IPS DF 4.7 (cell line): ENCODE data around the gene DLGAP4.

Experiments used
- DNase-seq: peaks from one replicate; pipeline ENCODE4 v3.0.0-alpha.2; 2013; ENCODE audit warnings: low spot score; ENCODE audit errors: extremely low read depth

The DLGAP4 gene

DNA sequence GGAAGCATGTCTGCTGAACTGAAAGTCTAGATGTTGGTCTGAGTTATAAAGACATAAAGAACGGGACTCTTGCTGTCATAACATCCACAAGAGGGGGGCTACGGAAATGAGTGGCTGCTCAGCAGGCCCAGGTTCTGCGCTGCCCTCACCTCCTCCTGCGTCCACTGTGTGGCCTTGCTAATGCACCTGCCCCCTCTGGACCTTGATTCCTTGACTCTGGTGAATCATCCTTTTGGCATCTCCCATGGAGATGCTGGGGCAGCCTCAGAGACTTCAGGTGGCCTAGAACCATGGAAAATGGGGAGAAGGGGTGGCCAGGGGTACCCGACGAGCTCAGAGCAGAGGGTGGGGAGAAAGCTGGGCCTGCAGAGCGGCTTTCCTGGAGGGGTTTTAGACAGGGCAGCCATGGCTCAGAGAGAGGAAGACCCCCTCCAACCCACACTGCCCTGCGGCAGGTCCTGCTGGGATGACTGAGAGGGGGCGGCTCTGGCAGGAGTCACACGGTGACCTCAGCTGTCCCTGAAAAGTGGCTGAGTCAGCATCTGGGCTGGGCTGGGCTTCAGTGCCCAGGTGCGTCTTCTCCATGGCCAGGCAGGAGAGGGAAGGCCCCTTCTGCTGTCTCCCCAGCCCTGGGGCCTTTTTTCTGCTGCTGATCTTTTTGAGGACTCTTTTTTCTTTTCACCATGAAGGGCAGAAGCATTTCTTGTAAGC is 46.9 kb downstream of the DLGAP4 start:
- no peak for DNase-seq

DNA sequence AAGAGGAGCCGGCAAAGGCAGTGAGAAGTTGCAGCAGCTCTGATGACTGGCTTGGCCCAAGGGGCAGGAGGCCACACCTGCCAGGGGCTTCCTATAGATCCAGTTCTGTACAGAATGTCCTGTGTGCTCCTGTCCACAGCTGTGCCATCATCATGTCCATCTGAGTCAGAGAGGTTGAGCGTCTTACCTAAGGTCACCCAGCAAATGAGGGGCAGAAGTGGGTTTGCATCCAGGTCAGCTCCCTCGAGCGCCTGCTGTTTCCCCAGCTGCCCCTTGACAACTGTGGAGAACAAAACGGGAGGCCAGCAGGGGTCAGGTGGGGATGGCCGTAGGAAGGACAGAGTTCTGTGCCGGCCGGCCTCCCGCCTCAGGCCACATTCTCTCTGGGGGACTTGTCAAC is 47.6 kb downstream of the DLGAP4 start:
- DNase-seq: no peak

DNA sequence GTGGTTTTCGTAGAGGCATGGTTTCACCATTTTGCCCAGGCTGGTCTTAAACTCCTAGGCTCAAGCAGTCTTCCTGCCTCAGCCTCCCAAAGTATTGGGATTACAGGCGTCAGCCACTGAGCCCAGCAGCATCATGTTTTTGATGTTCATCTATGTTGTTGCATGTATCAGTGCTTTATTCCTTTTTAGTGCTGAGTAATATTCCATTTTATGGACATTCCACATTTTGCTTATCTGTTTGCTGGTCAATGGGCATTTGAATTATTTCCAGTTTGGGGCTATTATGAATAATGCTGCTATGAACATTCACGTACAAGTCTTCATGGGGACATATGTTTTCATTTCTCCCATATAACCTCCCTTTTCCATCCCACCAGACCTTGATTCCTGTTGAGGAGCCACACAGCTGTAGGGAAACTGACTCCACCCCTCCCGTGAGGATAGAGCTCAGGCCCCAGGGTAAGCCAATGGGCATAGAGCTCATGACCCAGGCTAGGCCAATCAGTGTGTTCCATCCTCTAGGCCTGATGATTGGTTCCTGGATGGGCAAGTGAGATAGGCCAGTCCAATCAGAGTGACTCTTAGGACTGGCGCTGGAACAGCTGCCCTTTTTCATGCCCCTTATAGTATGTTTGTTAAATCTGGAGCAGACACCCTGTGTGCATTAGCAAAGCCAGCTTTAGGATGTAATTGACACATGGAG is 49.5 kb downstream of the DLGAP4 start:
- DNase-seq: no peak

DNA sequence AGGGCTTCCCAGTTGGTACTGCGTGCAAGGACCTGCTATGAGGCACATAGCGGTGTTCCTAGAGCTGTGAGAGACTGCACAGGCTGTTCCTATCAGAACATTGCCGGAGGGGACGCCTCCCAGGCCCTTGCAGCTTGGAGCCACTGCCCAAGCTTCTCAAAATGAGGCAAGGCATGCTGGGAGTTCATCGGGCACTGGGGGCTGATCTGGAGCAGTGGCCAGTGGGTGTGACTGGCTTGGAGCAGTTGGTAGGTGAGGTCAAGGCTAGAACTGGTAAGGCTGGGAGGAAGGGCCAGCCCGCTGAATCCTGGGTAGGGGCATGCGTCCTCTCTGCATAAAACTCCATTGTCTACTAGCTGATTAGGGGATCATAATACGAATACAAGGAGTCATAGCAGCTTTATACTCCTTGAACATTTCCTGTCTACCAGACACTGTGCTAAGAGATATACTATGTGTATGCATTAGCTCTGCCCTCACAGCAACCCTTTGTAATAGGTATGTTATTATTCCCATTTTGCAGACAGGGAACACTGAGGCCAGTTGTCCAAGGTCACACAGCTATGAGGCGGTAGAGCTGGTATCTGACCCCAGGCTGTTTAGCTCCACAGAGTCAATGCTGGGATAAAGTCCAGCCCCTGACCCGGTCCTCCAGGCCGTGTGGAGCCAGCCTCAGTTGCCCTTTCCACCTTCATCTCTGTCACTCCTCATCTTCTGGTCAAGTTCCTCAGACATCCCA is 53.7 kb downstream of the DLGAP4 start:
- DNase-seq: no peak

DNA sequence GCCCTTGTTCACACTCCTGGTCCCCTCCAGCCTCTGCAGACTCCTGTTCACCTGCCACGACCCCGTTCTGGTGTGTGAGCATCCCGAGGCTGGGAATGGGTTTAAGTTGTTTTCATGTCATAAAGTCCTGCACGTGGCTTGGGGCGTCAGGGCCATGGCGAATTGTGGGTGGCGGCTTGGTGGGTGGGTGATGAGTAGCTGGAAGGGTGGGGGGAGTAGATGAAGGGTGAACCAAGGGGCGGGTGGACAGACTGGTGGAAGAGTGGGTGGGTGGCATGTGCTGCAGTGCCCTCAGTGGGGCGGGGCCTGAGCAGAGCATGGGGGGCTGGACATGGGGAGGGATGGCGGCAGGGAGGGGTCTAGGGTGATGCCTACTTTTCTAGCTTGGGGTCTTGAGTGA is 54.3 kb downstream of the DLGAP4 start:
- no peak for DNase-seq

DNA sequence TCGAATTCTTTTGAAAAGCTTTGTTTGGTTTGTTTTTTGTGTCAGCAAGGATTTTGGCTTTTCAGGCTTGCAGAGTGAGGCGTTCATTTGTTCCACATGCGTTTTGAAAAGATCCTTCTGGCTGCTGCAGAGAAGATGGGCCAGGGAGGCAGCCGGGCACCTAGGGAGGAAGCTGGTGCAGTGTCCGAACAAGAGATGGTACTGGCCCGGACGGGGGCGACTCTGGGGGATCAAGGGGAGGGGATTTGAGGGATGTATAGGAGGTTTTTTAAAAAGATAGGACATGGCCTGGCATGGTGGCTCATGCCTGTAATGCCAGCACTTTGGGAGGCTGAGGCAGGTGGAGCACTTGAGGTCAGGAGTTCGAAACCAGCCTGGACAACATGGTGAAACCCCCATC is 55.3 kb downstream of the DLGAP4 start:
- no peak for DNase-seq

DNA sequence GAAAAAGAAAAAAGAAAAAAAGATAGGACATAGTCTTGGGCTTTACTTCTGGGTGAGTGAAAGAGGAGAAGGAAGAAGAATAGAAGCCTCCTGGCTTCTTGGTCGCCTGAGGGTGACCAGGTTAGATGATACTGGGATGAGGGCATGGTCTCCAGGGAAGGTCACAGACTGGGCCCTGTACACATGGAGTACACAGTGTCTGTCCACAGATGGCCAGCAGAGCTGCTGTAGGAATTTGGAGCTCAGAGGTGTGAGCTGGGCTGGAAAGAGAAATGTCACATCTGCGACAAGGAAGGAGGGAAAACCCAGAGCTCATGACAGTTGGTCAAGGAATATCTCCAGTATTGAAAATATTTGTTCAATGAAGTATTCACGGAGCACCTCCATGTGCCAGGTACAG is 56.1 kb downstream of the DLGAP4 start:
- DNase-seq: no peak

DNA sequence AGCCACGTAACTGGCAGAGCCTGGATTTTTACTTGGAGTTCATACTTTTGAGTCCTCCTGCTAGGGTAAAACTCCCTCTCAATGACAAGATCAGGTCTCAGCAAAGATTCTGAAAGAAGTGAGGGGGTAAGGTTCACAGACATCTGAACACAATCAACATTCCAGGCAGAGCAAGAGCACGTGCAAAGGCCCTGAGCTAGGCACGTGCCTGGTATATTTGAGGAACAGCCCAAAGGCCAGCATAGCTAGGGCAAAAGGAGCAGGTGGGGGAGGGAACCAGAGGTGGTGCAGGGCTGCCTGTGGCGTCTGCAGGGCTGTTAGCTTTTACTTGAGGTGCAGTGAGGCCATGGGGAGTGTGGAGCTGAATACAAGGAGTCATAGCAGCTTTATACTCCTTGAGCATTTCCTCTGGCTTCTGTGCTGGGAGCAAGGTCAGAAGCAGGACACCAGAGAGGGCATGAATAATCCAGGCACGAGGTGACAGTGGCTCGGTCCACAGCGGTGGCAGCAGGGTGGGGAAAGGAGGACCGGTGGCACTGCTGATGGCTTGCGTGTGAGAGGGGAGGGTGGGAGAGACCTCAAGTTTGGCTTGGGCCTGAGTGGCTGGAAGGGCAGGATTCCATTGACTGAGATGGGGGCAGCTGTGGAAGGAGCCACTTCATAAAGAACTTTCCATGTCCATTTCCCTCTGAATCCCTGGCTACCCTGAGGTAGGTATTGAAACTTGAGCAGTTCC is 57.0 kb downstream of the DLGAP4 start:
- DNase-seq: no peak

DNA sequence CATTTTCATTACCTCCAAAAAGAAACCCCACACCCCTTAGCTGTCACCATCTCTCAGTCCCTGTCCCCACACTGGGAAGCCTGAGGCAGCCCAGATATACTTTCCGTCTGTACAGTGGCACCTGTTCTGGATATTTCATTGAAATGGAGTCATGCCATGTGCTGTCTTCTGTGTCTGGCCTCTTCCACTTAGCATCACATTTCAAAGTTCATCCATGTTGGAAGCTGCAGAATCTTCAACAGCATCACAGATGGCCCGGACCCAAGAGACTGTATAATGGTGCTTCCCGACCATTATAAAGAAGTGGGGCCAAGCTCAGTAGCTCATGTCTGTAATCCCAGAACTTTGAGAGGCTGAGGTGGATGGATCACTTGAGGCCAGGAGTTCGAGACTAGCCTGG is 58.4 kb downstream of the DLGAP4 start:
- no peak for DNase-seq

DNA sequence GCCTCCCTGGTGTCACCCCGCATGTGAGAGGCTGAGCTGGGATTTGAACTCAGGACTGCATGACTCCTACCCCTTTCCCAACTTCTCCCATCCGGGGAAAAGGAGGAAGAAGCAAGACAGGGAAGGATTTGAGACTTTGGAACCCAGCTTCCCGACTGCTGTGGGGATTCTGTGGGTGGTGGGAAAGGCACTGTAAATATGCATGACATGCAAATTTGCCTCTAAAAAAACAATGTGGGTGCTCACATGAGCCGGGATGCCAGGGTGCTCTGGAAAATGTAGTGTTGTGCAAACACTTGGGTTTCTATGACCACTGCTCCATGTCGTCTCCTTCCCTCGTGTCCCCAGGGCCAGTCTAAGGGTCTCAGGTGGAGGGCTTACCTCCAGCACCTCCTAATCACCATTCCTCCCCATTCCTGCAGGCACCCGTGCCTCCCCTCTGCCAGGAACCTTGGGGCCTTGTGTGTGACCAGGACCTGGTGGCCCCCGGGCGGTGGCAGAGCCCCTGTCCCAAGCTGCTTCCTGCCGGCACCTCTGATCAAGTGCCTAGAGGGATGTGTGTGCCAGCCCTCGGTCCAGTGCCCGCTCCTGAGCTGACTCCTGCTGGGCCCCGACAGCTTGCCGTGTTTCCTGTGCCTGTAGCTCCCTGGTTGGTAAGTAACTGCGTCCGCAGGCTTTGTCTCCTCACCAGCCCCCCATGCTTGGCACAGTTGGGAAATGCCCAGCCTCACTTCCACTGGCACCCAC is 60.7 kb downstream of the DLGAP4 start:
- DNase-seq: no peak

DNA sequence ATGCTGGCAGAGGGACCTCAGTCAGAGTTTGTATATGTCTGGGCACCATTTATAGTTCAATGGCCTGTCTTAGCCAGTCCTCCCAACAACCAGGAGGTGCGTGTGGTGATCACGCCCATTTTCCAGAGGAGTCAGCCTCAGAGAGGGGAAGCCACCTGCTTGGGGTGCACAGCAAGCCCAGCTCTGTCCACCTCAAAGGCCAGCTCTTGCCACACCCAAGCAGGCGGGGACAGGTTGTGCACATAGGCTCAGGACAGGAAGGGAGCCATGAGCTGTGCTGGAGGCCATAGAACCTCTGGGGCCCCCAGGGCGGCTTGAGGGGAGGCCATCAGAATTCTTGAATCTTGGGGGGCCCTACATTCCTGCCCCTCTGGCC is 61.2 kb downstream of the DLGAP4 start:
- no peak for DNase-seq

DNA sequence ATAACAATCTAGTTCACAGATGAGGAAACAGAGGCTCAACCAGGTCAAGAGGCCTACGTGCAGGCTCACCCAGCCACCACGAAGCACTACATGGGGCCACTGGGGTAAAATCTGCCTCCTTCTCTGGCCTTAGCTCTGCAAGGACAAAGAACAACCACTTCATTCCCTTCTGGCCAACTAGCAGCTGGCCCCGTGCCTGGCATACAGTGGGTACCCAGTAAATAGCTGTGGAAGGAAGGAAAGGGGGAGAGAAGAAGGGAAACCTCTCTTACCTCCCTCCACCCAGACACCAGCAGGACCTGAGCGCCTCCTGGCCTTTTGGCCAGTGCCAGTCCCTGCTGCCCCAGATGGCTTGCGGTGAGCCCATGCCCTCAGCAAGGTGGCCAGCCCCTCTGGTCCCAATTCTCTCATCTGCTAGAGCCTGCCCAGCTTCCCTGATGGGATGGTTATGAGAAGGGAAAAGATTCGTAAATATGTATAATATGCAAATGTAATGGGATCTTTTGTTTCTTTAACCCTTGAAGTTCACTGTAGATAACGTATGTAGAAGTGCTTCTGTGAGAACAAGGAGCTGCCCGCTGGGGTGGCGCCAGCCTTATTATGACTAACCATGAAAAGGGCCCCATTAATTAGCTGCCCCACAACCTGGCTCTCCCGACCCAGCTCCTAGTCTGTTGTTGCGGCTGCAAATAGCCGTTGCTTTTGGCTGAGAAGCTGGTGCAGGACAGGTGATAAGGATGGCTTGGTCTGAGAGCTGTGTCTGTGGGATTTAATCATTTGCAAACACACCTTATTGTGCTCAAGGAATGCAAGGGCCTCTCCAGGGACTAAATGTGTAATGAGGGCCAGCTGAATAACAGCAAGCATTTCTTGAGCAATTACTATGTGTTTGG is 62.0 kb downstream of the DLGAP4 start:
- no peak for DNase-seq

DNA sequence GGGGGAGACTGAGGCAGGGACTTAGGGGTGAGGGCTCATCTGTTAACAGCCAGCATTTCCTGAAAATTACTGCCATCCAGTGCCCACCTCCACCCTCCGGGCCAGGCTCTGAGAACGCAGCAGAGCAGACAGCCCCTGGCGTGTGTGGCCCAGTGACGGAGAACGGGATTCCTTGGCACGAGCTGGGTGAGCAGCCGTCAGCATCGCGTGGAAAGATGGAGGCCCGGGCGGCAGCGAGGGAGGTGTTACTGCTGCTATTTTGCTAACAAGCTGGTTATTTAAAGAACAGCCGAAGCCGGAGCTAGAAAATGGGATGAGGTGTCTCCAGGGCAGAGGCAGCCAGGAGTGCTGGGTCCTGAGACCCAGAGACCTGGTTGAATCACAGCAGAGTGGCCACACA is 62.7 kb downstream of the DLGAP4 start:
- no peak for DNase-seq

DNA sequence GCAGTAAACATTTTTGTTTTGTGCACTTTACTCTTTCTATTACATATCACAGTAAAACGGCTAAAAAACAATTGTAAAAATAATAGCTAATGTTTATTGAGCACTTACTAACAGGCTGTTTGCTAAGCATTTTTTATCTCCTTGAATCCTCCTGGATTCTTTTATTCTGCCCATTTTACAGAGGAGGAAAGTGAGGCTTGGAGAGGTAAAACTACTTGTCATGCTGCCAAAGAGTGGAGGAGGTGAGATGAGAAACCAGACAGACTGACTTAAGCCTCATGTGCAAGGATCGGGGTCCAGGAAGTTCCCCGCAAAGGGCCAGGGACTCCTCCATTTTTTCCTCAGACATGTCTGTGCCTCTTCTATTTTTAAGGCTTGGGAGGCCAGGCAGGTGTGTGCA is 63.6 kb downstream of the DLGAP4 start:
- DNase-seq: no peak

DNA sequence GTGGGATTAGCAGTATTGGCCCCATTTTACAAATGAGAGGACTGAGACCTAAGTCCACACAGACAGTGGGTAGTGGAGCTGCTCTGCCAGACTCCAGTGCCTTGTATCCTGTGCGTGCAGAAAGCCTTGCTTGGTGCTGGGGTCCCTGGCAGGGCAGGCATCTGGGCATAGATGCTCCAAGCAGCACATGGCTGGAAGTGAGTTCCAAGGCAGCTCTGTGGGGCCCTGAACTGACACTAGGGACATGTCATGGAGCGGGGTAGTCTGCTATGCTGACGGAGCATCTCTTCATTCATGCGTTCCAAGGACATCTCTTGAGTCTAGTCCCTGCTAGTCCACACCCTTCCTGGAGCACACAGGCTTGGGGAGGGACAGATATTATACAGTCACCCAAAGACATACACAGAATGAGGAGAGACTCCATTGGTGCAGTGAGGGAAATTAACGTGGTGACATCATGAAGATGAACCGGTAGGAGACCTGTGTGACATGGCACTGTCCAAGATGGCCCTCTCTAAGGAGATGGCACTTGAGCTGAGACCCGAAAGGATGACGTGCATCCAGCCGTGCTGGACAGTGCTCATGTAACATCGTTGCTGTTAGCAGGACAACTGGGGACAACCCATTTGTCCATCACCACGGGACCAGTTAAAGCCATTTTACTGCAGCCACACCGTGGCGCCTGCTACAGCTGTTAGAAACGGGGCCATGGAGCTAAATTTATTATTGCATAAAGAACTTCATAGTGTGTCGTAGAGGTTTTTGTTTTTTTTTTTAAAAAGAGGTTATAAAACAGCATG is 65.1 kb downstream of the DLGAP4 start:
- no peak for DNase-seq

DNA sequence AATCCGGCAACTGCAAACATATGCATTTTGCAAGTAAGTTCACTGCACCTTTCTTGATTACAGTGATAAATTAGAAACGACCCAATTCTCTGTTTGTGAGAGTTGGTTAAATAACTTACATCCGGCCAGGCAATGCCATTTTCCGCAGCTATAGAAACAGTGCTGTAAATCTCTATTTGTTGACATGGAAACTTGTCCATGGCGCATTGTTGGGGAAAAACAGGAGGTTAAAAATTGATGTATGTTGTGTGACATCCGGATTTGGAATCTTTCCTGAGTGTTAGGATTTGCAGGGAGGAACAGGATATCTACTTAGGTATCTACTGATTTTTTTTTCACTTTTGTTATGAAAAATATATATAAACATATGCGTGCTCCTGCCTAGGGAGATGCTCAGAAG is 66.5 kb downstream of the DLGAP4 start:
- DNase-seq: no peak

DNA sequence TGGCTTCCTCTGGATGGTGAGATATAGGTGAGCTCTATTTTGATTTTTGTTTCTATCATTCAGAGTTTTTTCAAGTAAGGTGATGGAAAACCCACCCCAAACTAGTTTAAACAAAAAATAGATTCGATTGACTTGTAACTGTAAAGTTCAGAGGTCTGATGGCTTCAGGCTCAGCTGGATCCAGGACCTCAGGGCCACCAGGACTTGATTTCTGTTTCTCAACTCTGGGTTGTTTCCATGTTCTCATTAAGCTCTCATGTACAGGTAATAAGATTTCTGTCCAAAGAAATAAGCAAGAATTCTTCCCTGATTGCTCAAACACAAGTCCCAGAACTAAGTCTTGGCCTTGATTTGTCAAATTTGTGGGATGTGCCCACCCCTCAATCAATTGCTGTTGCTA is 67.0 kb downstream of the DLGAP4 start:
- no peak for DNase-seq

DNA sequence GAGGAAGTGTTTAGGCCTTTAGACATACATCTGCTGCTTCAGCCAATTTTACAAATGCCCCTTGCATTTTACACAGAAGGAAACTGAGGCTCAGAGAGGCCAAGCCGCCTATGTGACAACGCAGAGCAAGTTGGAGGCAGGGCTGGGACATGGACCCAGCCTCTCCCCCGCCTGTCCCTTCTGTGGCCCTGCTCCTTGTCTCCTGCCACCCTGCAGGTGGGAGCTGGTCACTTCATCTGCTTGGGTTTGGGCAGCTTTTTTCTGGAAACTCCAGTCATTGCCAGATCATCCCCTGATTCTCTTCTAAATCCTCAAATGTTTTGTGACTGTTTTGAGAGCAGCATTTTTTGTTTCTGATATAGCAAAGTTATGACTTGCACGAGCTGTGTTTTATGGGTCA is 68.9 kb downstream of the DLGAP4 start:
- no peak for DNase-seq
